Activated B cell treated with CpG ODN at 0.5 μM for 24 hours (primary cell): ENCODE data around the gene EVPLL. TPM values are rescaled to one million over a fixed set of nuclear protein-coding genes. Genes with fewer than 3 reads are reported as not detected.

Experiments
- ATAC-seq: fragments of 200-7000 bp; cut with Tn5 transposase; one replicate; pipeline ENCODE4 v1.10.0; 2021; ENCODE audit warnings: low read depth, mild to moderate bottlenecking, moderate library complexity
- CTCF ChIA-PET: fragments of 350-600 bp; sonication (Branson Sonifier 250); formaldehyde crosslinking; loops from one replicate; lab custom pipeline; 2021; ENCODE audit warnings: antibody characterized with exemption; lab: Charles Lee
- POLR2A ChIA-PET: fragments of 350-600 bp; sonication (Branson Sonifier 250); formaldehyde crosslinking; loops from one replicate; lab custom pipeline; 2021; ENCODE audit warnings: antibody characterized with exemption; lab: Charles Lee
- DNase-seq: peaks from one replicate; pipeline ENCODE4 v3.0.0; 2022
- H3K27ac Mint-ChIP-seq: one replicate; pipeline ENCODE4 v1.8.0; 2020; ENCODE audit warnings: mixed read lengths
- H3K27me3 Mint-ChIP-seq: one replicate; pipeline ENCODE4 v1.8.0; 2021; ENCODE audit warnings: mixed read lengths
- H3K36me3 Mint-ChIP-seq: one replicate; pipeline ENCODE4 v1.8.0; 2021; ENCODE audit warnings: low read depth, mixed read lengths
- H3K4me1 Mint-ChIP-seq: one replicate; pipeline ENCODE4 v1.8.0; 2021; ENCODE audit warnings: mixed read lengths
- H3K4me3 Mint-ChIP-seq: one replicate; pipeline ENCODE4 v1.8.0; 2020; ENCODE audit warnings: mild to moderate bottlenecking, mixed read lengths
- H3K9me3 Mint-ChIP-seq: one replicate; pipeline ENCODE4 v1.8.0; 2020; ENCODE audit warnings: mixed read lengths
- CTCF ChIP-seq: fragments of 200-600 bp; IDR thresholded peaks from one replicate; pipeline ENCODE4 v1.8.0; 2022; ENCODE audit warnings: antibody characterized with exemption, mild to moderate bottlenecking
- intact Hi-C: fragments of 100-400 bp; cut with micrococcal nuclease; formaldehyde crosslinking; loops from one replicate; pipeline ENCODE4 v1.15.1; 2024
- total RNA-seq: library from RNA; stranded (reverse); gene quantifications from 2 replicates; pipeline ENCODE4 v1.2.3, GENCODE V29; 2022

EVPLL gene
- total RNA-seq, 1 donor from 2014 or later, result not detected

- no peak for ATAC-seq
- Mint-ChIP-seq H3K27me3 (no peaks in the 10 kb centered on the region), H3K4me3 (peak overlapping the region; percentile 92), H3K9me3 (no peaks in the 10 kb centered on the region), H3K4me1 (peaks cover 17% of the 10 kb centered on the region), H3K36me3 (no peaks in the 10 kb centered on the region), H3K27ac (peak overlapping the region; percentile 30)
- intact Hi-C loops, result loop anchor here (2.0 to 5.0 kb wide), 2 partner anchors 47 to 115 kb away; partner anchors contain the start of genes SMCR8 and TOP3A
- ChIA-PET CTCF (no interaction called here), POLR2A (interaction anchor here (0.6 to 1.3 kb wide), 3 partner anchors 14 to 1543 kb away, joined by 3 to 4 read pairs (median 4); no protein-coding TSS in a partner anchor)
- TF ChIP-seq CTCF, result no peak
- DNase-seq, result no peak
Measured at GRCh38 chr17:18361837-18362697, 15.5 kb upstream of the EVPLL start.

GRCh38 chr17:18362698-18363100 is 14.9 kb upstream of the EVPLL start:
- Mint-ChIP-seq H3K27me3 (no peaks in the 10 kb centered on the region), H3K36me3 (no peaks in the 10 kb centered on the region), H3K9me3 (no peaks in the 10 kb centered on the region), H3K4me1 (peaks cover 17% of the 10 kb centered on the region), H3K4me3 (peak overlapping the region; percentile 92), H3K27ac (peak overlapping the region; percentile 30)
- POLR2A ChIA-PET, result interaction anchor here (0.5 to 1.3 kb wide), 6 partner anchors 14 to 1144 kb away, joined by 3 to 9 read pairs (median 4); partner anchors contain the start of genes ALKBH5, SMCR8 and TOP3A
- no peak for ATAC-seq
- CTCF ChIA-PET, result no interaction called here
- no peak for DNase-seq
- intact Hi-C loops, result loop anchor here (1.0 to 5.0 kb wide), 3 partner anchors 48 to 115 kb away; partner anchors contain the start of genes MIEF2, SMCR8 and TOP3A
- no peak for TF ChIP-seq CTCF

- no peak for TF ChIP-seq CTCF
- DNase-seq (peak; percentile 86), ATAC-seq (peak; percentile 100)
- Mint-ChIP-seq H3K9me3 (no peaks in the 10 kb centered on the region), H3K4me3 (peak within 1 kb of the TSS; percentile 92), H3K27ac (peak within 1 kb of the TSS; percentile 71), H3K27me3 (no peaks in the 10 kb centered on the region), H3K4me1 (peaks cover 17% of the 10 kb centered on the region), H3K36me3 (no peaks in the 10 kb centered on the region)
- CTCF ChIA-PET, result no interaction called here
- POLR2A ChIA-PET, result interaction anchor here (0.5 to 1.3 kb wide), 6 partner anchors 15 to 1144 kb away, joined by 3 to 9 read pairs (median 4); partner anchors contain the start of genes ALKBH5, SMCR8 and TOP3A
- intact Hi-C loops, result loop anchor here (1.0 to 5.0 kb wide), 3 partner anchors 49 to 116 kb away; partner anchors contain the start of genes MIEF2, SMCR8 and TOP3A
Measured at GRCh38 chr17:18363101-18364049, 14.2 kb upstream of the EVPLL start, which contains the start of gene SHMT1. TSS of gene SHMT1 (minus strand) at chr17:18363550. CDS start at chr17:18355981, 7,569 bp downstream.

- no peak overlapping the region for H3K4me3 Mint-ChIP-seq
- no peak overlapping the region for H3K27ac Mint-ChIP-seq
- ATAC-seq, result no peak
- H3K9me3 Mint-ChIP-seq, result no peaks in the 10 kb centered on the region
- DNase-seq, result no peak
- H3K36me3 Mint-ChIP-seq, result no peaks in the 10 kb centered on the region
- POLR2A ChIA-PET, result interaction anchor here (0.6 to 1.3 kb wide), 4 partner anchors 13 to 700 kb away, joined by 3 to 9 read pairs (median 4); partner anchors contain the start of genes ALKBH5, SMCR8 and TOP3A
- H3K4me1 Mint-ChIP-seq, result peaks cover 17% of the 10 kb centered on the region
- no peaks in the 10 kb centered on the region for H3K27me3 Mint-ChIP-seq
- no peak for TF ChIP-seq CTCF
- CTCF ChIA-PET, result no interaction called here
- intact Hi-C loops, result loop anchor here (5.0 kb wide), 1 partner anchor 117 kb away; no protein-coding TSS in a partner anchor
Measured at GRCh38 chr17:18364166-18364565, 13.4 kb upstream of the EVPLL start.
